ENCODE data around the gene TUB.

Gene TUB

GRCh38 chr11:8039530-8040260, 41.3 kb upstream of the TUB start:
- DNase-seq (ENCODE audit: low spot score): peak; percentile 56
- no peak for TF ChIP-seq CTCF (IDR thresholded peaks at IDR 0.05)
- no peak overlapping the region for H3K27ac ChIP-seq

DNA sequence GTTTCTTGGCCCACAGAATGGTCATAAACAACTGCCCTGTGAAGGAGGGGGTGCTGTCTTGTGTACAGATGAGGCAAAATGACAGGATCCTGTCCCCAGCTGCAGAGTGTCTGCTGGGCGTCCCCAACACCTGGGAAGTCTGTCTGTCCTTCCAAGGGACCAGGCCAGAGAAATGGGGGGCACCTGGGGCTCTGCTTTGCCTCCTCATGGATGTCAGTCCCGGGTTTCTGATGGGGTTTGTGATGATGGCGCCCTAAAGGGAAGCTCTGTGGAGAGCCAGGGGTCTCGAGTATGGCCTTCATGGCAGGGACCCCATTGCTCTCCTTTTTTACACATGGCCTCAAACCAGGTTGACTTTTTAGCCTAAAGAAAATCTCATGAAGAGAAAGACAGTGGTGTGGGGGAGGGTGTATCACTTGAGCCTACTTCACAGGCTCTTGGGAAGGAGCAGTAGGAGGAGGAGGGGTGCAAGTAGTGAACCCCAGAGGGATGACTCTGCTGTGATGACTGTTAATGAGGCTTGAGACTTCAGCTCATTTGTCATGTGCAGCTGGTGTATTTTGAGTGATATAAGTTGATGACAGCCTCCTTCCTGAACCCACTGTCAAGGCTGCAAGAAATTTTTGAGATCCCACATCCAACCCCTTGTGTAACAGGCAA, 40.6 kb upstream of the TUB start:
- no peak for DNase-seq (ENCODE audit: low spot score)
- no peak for TF ChIP-seq CTCF (IDR thresholded peaks at IDR 0.05)
- H3K27ac ChIP-seq: no peak overlapping the region

More at GRCh38 chr11:8039530-8040260, 41.3 kb upstream of the TUB start:
- H3K4me3 ChIP-seq: no peak overlapping the region

DNA sequence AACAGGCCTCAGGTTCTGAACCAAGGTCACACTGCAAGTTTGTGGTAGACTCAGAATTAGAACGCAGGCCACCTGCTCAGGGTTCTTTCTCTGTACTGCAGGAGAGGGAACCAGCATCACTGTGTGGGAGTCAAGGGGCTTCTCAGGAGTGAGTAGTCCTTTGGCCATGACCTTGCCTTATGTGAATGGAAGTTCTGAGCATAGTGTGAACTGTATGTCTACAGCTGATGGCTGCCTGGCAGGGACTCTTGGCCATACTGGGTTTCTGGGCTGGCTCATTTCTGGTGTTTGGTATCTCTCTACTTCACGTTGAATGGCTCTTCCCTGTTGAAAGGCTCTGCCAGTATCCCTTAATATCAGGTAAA, 40.1 kb upstream of the TUB start:
- peak; percentile 40 for DNase-seq (ENCODE audit: low spot score)
- no peak overlapping the region for H3K4me3 ChIP-seq
- H3K27ac ChIP-seq: no peak overlapping the region
- no peak for TF ChIP-seq CTCF (IDR thresholded peaks at IDR 0.05)

More for the DNA sequence above, 40.6 kb upstream of the TUB start:
- H3K4me3 ChIP-seq: no peak overlapping the region

DNA sequence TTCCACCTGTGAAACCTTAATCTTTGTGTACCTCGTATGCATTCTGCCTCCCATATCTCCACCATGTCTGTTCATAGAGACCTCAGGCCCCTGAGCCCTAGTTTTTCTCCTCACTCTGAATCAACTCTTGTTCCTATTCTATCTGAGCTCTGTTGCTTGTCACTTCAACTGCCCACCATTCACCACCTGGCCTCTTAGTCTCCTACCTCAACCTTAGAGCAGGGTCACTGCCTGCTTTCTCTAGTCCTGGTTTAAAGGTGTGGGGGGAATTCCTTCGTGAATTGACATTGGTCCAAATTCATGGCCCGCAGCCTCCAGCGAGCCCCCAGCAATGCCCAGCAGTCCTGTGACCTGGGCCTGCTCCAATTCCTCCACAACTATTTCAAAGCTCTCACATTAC, 39.4 kb upstream of the TUB start:
- no peak for DNase-seq (ENCODE audit: low spot score)
- H3K27ac ChIP-seq: no peak overlapping the region
- TF ChIP-seq CTCF (IDR thresholded peaks at IDR 0.05): no peak
- H3K4me3 ChIP-seq: no peak overlapping the region

GRCh38 chr11:8043756-8044155, 37.3 kb upstream of the TUB start:
- TF ChIP-seq CTCF (IDR thresholded peaks at IDR 0.05): no peak
- H3K27ac ChIP-seq: no peak overlapping the region
- no peak overlapping the region for H3K4me3 ChIP-seq
- DNase-seq (ENCODE audit: low spot score): no peak

DNA sequence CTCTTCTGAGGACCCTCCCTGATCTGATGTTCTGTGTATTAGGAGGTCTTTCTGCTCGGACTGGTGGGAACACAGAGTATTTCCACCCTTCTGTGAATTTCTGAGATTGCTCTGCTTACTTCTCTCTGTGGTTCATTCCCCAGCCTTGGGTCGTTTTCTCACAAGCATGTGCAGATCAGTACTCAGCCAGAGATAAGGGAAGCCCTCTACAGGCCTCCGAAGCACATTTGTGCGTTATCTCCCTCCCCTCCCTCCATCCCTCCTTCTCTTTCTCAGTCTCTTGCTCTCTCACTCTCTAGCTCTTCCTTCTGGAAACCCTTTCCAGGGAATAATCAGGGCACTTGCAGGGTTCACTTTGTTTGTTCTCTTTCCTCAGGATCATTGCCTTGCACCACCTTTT, 35.2 kb upstream of the TUB start:
- Histone ChIP-seq H3K27ac (no peak overlapping the region), H3K4me3 (no peak overlapping the region)
- TF ChIP-seq CTCF (IDR thresholded peaks at IDR 0.05): no peak
- no peak for DNase-seq (ENCODE audit: low spot score)

DNA sequence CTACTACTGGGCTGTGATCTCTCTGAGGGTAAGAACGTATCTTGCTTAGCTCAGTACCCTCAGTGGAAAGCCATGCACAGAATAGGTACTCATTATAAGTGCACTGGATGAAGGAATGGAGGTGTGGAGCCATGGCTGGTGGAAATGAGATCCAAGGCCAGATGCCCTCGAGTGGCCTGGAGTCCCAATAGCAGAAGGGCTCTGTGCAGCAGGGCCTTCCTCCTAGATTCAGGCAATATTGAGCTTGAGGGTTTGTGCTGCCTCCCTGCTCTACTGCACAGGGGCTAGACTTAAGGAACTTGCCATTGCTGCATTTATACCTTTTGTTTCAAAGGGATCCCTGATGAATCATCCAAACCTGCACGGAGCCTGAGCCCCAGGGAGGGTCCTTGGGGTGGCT, 33.6 kb upstream of the TUB start:
- TF ChIP-seq CTCF (IDR thresholded peaks at IDR 0.05): no peak
- Histone ChIP-seq H3K4me3 (no peak overlapping the region), H3K27ac (no peak overlapping the region)
- peak; percentile 28 for DNase-seq (ENCODE audit: low spot score)

Measured in coronary artery (tissue), 2 donors.